ENCODE measurements around the gene SAMD5.

Gene SAMD5

GRCh38 chr6:147566244-147566898 is 57.9 kb downstream of the SAMD5 start:
- no peak for DNase-seq (ENCODE audit: low spot score)

- no peak for DNase-seq (ENCODE audit: low spot score)
These were observed 58.8 kb downstream of the SAMD5 start for GRCh38 chr6:147567141-147567805.

DNA sequence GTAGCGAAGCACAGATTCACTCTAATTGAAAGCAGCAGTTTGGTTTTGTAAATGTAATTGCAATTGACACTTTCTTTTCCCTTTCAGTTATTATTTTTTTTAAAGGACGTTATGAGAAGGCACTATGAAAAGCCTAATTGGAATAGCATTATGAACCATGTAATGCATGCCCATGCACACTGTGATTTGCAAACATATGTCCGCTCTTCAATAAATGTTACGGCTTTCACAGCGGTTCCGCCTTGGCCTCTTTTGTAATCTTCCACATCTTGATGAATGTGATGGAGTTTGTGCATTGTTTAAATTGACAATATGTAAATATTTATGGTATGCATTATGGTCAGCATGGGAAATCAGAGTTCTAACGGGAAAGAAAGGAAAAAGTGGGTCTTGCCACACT is 61.3 kb downstream of the SAMD5 start:
- no peak for DNase-seq (ENCODE audit: low spot score)

GRCh38 chr6:147570681-147571080 is 62.2 kb downstream of the SAMD5 start:
- DNase-seq (ENCODE audit: low spot score): no peak

GRCh38 chr6:147577488-147577887 is 69.0 kb downstream of the SAMD5 start:
- no peak for DNase-seq (ENCODE audit: low spot score)

- DNase-seq (ENCODE audit: low spot score): peak; percentile 20
These were observed 69.7 kb downstream of the SAMD5 start for GRCh38 chr6:147578159-147578558.

- no peak for DNase-seq (ENCODE audit: low spot score)
These were observed 70.4 kb downstream of the SAMD5 start for GRCh38 chr6:147578883-147579282.

DNA sequence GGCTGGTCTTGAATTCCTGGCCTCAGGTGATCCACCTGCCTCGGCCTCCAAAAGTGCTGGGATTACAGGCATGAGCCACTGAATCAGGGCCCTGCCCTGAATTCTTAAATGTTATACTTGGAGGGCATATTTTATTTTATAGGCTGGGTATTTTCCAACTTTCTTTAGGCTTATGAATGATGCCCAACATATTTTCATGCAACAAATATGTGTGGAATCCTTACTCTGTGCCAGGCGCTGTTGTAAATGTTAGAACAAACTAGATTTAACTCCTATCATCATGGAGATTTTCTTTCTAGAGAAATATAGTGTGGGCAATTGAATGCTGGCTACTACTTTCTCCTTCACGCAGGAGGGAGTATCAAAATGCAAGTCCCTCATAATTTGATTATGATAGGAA is 71.2 kb downstream of the SAMD5 start:
- DNase-seq (ENCODE audit: low spot score): no peak

DNA sequence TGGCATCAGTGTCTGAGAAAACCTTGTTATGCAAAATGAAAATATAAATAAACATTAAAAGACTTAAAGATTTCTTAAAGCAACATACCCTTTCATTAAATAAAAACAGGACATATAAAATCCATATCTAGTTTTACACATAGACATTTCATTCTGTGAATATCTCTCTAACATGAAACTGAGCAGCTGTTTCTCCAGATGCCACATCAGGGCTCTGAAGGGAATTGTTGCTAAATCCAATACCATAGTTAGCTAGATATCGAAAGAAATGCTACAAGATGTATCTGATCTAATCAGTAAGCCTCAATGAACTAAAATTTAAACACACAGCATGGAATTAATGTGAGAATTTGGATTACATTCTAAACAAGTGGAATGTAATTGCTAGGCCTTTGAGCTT is 74.5 kb downstream of the SAMD5 start:
- DNase-seq (ENCODE audit: low spot score): no peak

DNA sequence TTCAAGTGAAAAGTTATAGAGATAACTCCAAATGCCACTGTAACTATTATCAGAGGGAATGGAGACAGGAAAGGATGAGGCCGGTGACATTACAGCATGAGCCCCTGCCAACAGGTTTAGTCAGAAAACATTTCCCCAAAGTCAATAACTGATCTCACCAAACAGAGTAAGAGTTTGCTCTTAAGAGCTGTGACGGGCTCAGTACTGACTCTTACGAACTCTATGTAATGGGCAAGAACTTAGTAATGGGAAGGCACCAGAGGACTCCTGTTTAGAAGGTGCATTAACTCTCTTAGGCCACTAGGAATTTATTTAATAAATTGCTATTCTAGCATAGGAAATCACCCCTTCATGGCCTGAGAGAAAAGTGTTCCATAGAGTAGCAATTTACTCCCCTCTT is 76.8 kb downstream of the SAMD5 start:
- no peak for DNase-seq (ENCODE audit: low spot score)

GRCh38 chr6:147586044-147586443 is 77.6 kb downstream of the SAMD5 start:
- no peak for DNase-seq (ENCODE audit: low spot score)

GRCh38 chr6:147587907-147588306 is 79.4 kb downstream of the SAMD5 start:
- DNase-seq (ENCODE audit: low spot score): no peak

DNA sequence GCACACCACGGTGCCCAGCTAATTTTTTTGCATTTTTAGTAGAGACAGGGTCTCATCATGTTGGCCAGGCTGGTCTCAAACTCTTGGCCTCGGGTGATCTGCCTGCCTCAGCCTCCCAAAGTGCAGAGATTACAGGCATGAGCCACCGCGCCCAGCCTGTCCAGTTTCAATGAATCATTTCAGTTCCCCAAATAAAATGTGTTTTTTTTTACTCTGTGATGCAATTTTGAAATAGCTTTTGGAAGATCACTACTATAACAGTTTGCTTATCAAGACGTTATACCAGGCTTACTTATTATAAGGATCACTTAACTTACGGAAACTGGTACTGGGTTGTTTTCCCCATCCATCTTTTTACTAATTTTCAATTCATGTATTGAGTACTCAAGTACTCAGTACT is 80.0 kb downstream of the SAMD5 start:
- no peak for DNase-seq (ENCODE audit: low spot score)

GRCh38 chr6:147589739-147590250 is 81.3 kb downstream of the SAMD5 start:
- no peak for DNase-seq (ENCODE audit: low spot score)

- no peak for DNase-seq (ENCODE audit: low spot score)
These were observed 87.5 kb downstream of the SAMD5 start for GRCh38 chr6:147595961-147596360.

GRCh38 chr6:147603392-147604081 is 95.0 kb downstream of the SAMD5 start:
- DNase-seq (ENCODE audit: low spot score): no peak

- DNase-seq (ENCODE audit: low spot score): no peak
These were observed 95.9 kb downstream of the SAMD5 start for GRCh38 chr6:147604373-147604772.

- DNase-seq (ENCODE audit: low spot score): no peak
These were observed 103.5 kb downstream of the SAMD5 start for GRCh38 chr6:147611992-147612391.

DNA sequence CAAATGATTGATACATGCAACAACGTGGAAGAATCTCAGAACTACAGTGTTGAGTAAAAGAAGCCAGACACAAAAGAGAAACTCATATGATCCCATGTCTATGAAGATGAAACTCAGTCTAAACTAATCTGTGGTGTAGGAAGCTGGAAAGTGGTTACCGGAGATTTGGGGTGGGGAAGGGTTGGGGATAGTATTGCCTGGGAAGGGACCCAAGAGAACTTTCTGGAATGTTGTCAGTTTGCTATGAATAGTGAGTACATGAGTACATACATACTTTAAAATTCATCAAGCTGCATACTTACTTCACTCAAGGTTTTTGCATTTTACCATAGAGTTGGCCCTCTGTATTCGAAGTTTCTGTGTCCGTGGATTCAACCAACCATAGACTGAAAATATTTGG is 106.0 kb downstream of the SAMD5 start:
- DNase-seq (ENCODE audit: low spot score): no peak

- no peak for DNase-seq (ENCODE audit: low spot score)
These were observed 107.4 kb downstream of the SAMD5 start for GRCh38 chr6:147615659-147616456.

DNA sequence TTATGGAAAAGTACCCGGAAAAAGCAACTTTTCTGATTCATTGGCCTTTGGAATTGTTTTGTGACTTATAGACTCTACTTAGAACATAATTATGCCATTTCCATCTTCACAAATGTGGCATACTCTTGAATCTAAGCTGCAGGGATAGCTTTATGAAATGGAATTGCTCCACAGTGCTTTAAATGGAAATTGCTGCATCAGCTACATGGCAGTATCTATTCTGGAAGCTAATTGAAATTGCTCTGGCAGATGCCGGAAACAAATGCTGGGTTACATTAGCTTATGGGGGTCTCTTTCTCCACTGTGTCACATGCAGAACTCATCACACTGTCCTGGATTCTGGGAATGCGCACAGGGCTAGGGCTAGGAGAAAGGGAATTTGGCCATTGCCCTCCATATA is 108.9 kb downstream of the SAMD5 start:
- no peak for DNase-seq (ENCODE audit: low spot score)

DNA sequence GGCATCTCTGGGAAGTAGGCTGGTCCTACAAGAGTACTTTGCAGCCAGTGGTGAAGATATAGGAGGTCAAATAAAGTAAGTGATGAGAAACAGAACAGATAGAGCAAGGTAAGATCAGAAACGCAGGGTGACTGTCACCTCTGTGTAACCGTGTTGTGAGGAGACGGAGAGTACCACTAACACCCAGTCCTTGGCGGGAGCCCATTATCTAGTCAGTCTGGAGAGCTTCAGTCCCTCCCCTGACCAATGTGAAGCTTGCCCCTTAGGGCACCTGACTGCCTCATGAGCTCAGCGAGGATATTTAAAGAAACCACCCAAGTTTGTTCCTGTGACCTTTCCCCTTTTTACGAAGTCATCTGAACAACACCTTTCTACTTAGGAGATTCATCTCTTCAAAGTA is 110.0 kb downstream of the SAMD5 start:
- no peak for DNase-seq (ENCODE audit: low spot score)

Measured in kidney tubule cell (primary cell).